SK-N-SH (cell line): Measurements from ENCODE around the gene RFX3. TPM values are rescaled to one million over a fixed set of nuclear protein-coding genes. Genes with fewer than 3 reads are reported as not detected.

Source experiments
- CTCF ChIA-PET: fragments of 300-600, 350-600 bp; formaldehyde crosslinking; extraction: SDS; loops from one replicate; lab custom pipeline; 2021; lab: Yijun Ruan, JAX
- POLR2A ChIA-PET: fragments of 350-600 bp; sonication (Branson Sonifier 250); formaldehyde crosslinking; extraction: SDS; loops from one replicate; lab custom pipeline; 2020; ENCODE audit warnings: antibody characterized with exemption, inconsistent platforms; lab: Yijun Ruan, JAX
- DNase-seq: peaks from one replicate; pipeline ENCODE4 v3.0.0; 2012
- H2AFZ ChIP-seq: fragments of 200-600 bp; sonication (generic); 2 replicates; pipeline ENCODE4 v1.8.1; 2016; ENCODE audit warnings: antibody characterized with exemption, mild to moderate bottlenecking, low read depth
- H3F3A ChIP-seq: fragments of 200-600 bp; sonication (generic); replicated peaks from 2 replicates; pipeline ENCODE3; 2016; ENCODE audit warnings: antibody characterized with exemption, mild to moderate bottlenecking; ENCODE audit not compliant: insufficient read depth
- H3K27ac ChIP-seq, 2 experiments: fragments of 200-500 bp in 1 of 2; fragments of 200-600 bp in 1 of 2; sonication (Bioruptor generic) in 1 of 2; sonication (generic), shearing (Covaris generic) in 1 of 2; 2 replicates each; pipeline versions ENCODE4 v1.5.1 to v1.6.1; 2014 to 2016; ENCODE audit warnings: low read depth in 2 of 2, inconsistent platforms in 1 of 2, low read length in 1 of 2, mild to moderate bottlenecking in 1 of 2, mixed read lengths in 1 of 2
- H3K27me3 ChIP-seq: fragments of 200-600 bp; sonication (generic), shearing (Covaris generic); 2 replicates; pipeline ENCODE4 v1.6.1; 2016; ENCODE audit warnings: mixed run types; ENCODE audit not compliant: insufficient read depth
- H3K36me3 ChIP-seq, 2 experiments: fragments of 200-500 bp in 1 of 2; fragments of 200-600 bp in 1 of 2; sonication (Bioruptor generic) in 1 of 2; sonication (generic) in 1 of 2; replicated peaks in 1 of 2; 2 replicates each; pipeline versions ENCODE3 to v1.5.1; 2014 to 2016; ENCODE audit warnings: low read length in 1 of 2, mild to moderate bottlenecking in 1 of 2; ENCODE audit not compliant: insufficient read depth in 2 of 2, control insufficient read depth in 1 of 2
- H3K4me1 ChIP-seq, 2 experiments: fragments of 200-500 bp in 1 of 2; fragments of 200-600 bp in 1 of 2; sonication (Bioruptor generic) in 1 of 2; sonication (generic), shearing (Covaris generic) in 1 of 2; 2 replicates each; pipeline versions ENCODE4 v1.5.1 to v1.6.1; 2014 to 2016; ENCODE audit warnings: low read depth in 1 of 2, low read length in 1 of 2, mixed run types in 1 of 2; ENCODE audit not compliant: insufficient read depth in 2 of 2, control insufficient read depth in 1 of 2
- H3K4me2 ChIP-seq: fragments of 200-600 bp; sonication (generic), shearing (Covaris generic); 2 replicates; pipeline ENCODE4 v1.6.1; 2017; ENCODE audit warnings: mixed run types
- H3K4me3 ChIP-seq, 2 experiments: fragments of 200-500 bp in 1 of 2; fragments of 200-600 bp in 1 of 2; sonication (Bioruptor generic) in 1 of 2; sonication (generic), shearing (Covaris generic) in 1 of 2; 2 replicates each; pipeline versions ENCODE4 v1.5.1 to v1.8.1; 2014 to 2016; ENCODE audit warnings: low read depth in 2 of 2, inconsistent platforms in 1 of 2, low read length in 1 of 2, mild to moderate bottlenecking in 1 of 2, mixed read lengths in 1 of 2, moderate library complexity in 1 of 2
- H3K79me2 ChIP-seq: fragments of 200-600 bp; sonication (generic); 2 replicates; pipeline ENCODE4 v1.8.1; 2017; ENCODE audit warnings: mild to moderate bottlenecking; ENCODE audit not compliant: insufficient read depth
- H3K9ac ChIP-seq: fragments of 200-600 bp; sonication (generic); 2 replicates; pipeline ENCODE4 v1.6.1; 2017; ENCODE audit warnings: mixed run types
- H3K9me2 ChIP-seq: fragments of 200-600 bp; sonication (generic); 2 replicates; pipeline ENCODE4 v1.6.1; 2017; ENCODE audit warnings: mixed run types
- H3K9me3 ChIP-seq: fragments of 200-600 bp; sonication (generic); 2 replicates; pipeline ENCODE4 v1.6.1; 2017; ENCODE audit warnings: mixed run types, mild to moderate bottlenecking, moderate library complexity
- H4K20me1 ChIP-seq: fragments of 200-600 bp; sonication (generic); 2 replicates; pipeline ENCODE4 v1.6.1; 2017; ENCODE audit warnings: mild to moderate bottlenecking, mixed run types; ENCODE audit not compliant: insufficient read depth
- ELF1 ChIP-seq: IDR thresholded peaks from 2 replicates; pipeline ENCODE4 v1.4.0; 2012
- EP300 ChIP-seq, 2 experiments: IDR thresholded peaks; 2 replicates each; pipeline versions ENCODE4 v1.4.0 to v1.6.1; 2012; ENCODE audit warnings: borderline replicate concordance in 1 of 2, low read depth in 1 of 2, low read length in 1 of 2
- FOSL2 ChIP-seq: IDR thresholded peaks from 2 replicates; pipeline ENCODE4 v1.4.0; 2012; ENCODE audit warnings: low read depth, mild to moderate bottlenecking, moderate library complexity, borderline replicate concordance
- FOXJ3 ChIP-seq: sonication (generic); formaldehyde crosslinking; IDR thresholded peaks from 2 replicates; pipeline ENCODE4 v1.5.1; 2020; ENCODE audit warnings: mild to moderate bottlenecking, missing genetic modification reagents
- FOXM1 ChIP-seq: IDR thresholded peaks from 2 replicates; pipeline ENCODE4 v1.4.0; 2012; ENCODE audit warnings: low read depth, mild to moderate bottlenecking
- GABPA ChIP-seq: IDR thresholded peaks from 2 replicates; pipeline ENCODE4 v1.4.0; 2012; ENCODE audit warnings: low read depth, mild to moderate bottlenecking
- JUND ChIP-seq: IDR thresholded peaks from 2 replicates; pipeline ENCODE4 v1.4.0; 2012
- MAX ChIP-seq: IDR thresholded peaks from 2 replicates; pipeline ENCODE4 v1.4.0; 2012; ENCODE audit warnings: low read depth
- NFIC ChIP-seq: IDR thresholded peaks from 2 replicates; pipeline ENCODE4 v1.4.0; 2012; ENCODE audit warnings: borderline replicate concordance
- POLR2AphosphoS5 ChIP-seq: IDR thresholded peaks from 2 replicates; pipeline ENCODE4 v1.6.1; 2012; ENCODE audit warnings: low read depth, low read length
- RAD21 ChIP-seq: IDR thresholded peaks from 2 replicates; pipeline ENCODE4 v1.6.1; 2012; ENCODE audit warnings: mild to moderate bottlenecking, low read length
- RFX5 ChIP-seq: IDR thresholded peaks from 2 replicates; pipeline ENCODE4 v1.6.1; 2012; ENCODE audit warnings: mild to moderate bottlenecking, improper control_type of control experiment, low read length
- RXRA ChIP-seq: IDR thresholded peaks from 2 replicates; pipeline ENCODE4 v1.4.0; 2012; ENCODE audit warnings: low read depth, mild to moderate bottlenecking, borderline replicate concordance
- SMC3 ChIP-seq: IDR thresholded peaks from 2 replicates; pipeline ENCODE4 v1.6.1; 2012; ENCODE audit warnings: low read depth, low read length, improper control_type of control experiment
- TAF1 ChIP-seq: IDR thresholded peaks from 2 replicates; pipeline ENCODE4 v1.6.1; 2012; ENCODE audit warnings: low read depth, mild to moderate bottlenecking, low read length, moderate library complexity, borderline replicate concordance
- TEAD4 ChIP-seq: IDR thresholded peaks from 2 replicates; pipeline ENCODE4 v1.4.0; 2012; ENCODE audit warnings: mild to moderate bottlenecking, borderline replicate concordance; ENCODE audit not compliant: insufficient read depth
- YY1 ChIP-seq: IDR thresholded peaks from 2 replicates; pipeline ENCODE4 v1.4.0; 2012; ENCODE audit warnings: low read depth, mild to moderate bottlenecking
- WGBS: methylation state at CpG from one replicate; pipeline ENCODE4 v1.1.6; 2017; ENCODE audit warnings: low lambda C conversion rate; 5-methylcytosine and 5-hydroxymethylcytosine counted together
- polyA plus RNA-seq, 3 experiments: library from polyadenylated mRNA; depleted of rRNA; stranded (reverse); fragments of >200 nt; gene quantifications; 2 replicates each; pipeline ENCODE4 v1.2.3, GENCODE V29; 2012
- TF ChIP-seq, protein P1 (sequence below): IDR thresholded peaks from 2 replicates; pipeline ENCODE4 v1.4.0; 2012; ENCODE audit warnings: low read depth, borderline replicate concordance
- TF ChIP-seq, protein P2 (sequence below): IDR thresholded peaks from 2 replicates; pipeline ENCODE4; 2012

RFX3 gene
- polyA plus RNA-seq, 1 of the 3 experiments (the other 2 are of a cell fraction) = 1.7 TPM

- no peak for DNase-seq
- Histone ChIP-seq H3K9me3 (no peaks in the 10 kb centered on the region), H3F3A (peaks cover 3% of the 10 kb centered on the region), H3K9ac (no peak overlapping the region), H3K27ac (peak overlapping the region in 1 of 2 experiments; percentile 79; a peak in 1 of 4 replicates), H4K20me1 (no peaks in the 10 kb centered on the region), H3K36me3 (peaks cover 5 to 7% of the 10 kb centered on the region in 2 experiments), H3K79me2 (no peaks in the 10 kb centered on the region; the same call in 1 of the 2 replicates), H3K27me3 (no peaks in the 10 kb centered on the region), H2AFZ (no peak overlapping the region), H3K4me1 (no peaks in the 10 kb centered on the region; a peak in 2 of 4 replicates), H3K9me2 (no peaks in the 10 kb centered on the region), H3K4me3 (no peak overlapping the region), H3K4me2 (no peak overlapping the region)
- CTCF ChIA-PET = interaction anchor here (0.7 to 1.2 kb wide), 3 partner anchors 9 to 199 kb away, joined by 3 to 6 read pairs (median 4); no protein-coding TSS in a partner anchor
- 50% methylated on average over 1 of the region's 1 CpG for WGBS
- POLR2A ChIA-PET = interaction anchor here (0.5 kb wide), 1 partner anchor 559 kb away, joined by 3 read pairs; no protein-coding TSS in a partner anchor
- TF ChIP-seq, protein P1, sequence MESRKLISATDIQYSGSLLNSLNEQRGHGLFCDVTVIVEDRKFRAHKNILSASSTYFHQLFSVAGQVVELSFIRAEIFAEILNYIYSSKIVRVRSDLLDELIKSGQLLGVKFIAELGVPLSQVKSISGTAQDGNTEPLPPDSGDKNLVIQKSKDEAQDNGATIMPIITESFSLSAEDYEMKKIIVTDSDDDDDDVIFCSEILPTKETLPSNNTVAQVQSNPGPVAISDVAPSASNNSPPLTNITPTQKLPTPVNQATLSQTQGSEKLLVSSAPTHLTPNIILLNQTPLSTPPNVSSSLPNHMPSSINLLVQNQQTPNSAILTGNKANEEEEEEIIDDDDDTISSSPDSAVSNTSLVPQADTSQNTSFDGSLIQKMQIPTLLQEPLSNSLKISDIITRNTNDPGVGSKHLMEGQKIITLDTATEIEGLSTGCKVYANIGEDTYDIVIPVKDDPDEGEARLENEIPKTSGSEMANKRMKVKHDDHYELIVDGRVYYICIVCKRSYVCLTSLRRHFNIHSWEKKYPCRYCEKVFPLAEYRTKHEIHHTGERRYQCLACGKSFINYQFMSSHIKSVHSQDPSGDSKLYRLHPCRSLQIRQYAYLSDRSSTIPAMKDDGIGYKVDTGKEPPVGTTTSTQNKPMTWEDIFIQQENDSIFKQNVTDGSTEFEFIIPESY = no peak
- TF ChIP-seq FOXM1 (0 out of 2 replicates have a peak, but pooled peaks have one; percentile 14), RFX5 (no peak), TAF1 (no peak), RAD21 (no peak), RXRA (no peak), ELF1 (no peak), FOXJ3 (CRISPR knock-in tag) (no peak), EP300 (IDR thresholded peaks at IDR 0.05; ENCODE audit: borderline replicate concordance in 1 of 2, low read depth in 1 of 2, low read length in 1 of 2) (peak in 1 of 2 experiments; percentile 16; a peak in 1 of 4 replicates), JUND (no peak), GABPA (no peak), YY1 (no peak), POLR2AphosphoS5 (no peak), MAX (no peak), SMC3 (no peak), FOSL2 (no peak), NFIC (no peak), TEAD4 (no peak)
- TF ChIP-seq, protein P2, sequence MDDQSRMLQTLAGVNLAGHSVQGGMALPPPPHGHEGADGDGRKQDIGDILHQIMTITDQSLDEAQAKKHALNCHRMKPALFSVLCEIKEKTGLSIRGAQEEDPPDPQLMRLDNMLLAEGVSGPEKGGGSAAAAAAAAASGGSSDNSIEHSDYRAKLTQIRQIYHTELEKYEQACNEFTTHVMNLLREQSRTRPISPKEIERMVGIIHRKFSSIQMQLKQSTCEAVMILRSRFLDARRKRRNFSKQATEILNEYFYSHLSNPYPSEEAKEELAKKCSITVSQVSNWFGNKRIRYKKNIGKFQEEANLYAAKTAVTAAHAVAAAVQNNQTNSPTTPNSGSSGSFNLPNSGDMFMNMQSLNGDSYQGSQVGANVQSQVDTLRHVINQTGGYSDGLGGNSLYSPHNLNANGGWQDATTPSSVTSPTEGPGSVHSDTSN = 0 out of 2 replicates have a peak, but pooled peaks have one; percentile 9
Measured at GRCh38 chr9:3268223-3268622, 257.6 kb downstream of the RFX3 start.
